ENCODE results near the gene FBXO8. TPM values are rescaled to one million over a fixed set of nuclear protein-coding genes. Genes with fewer than 3 reads are reported as not detected.

The FBXO8 gene
- total RNA-seq, 1 experiment from 2014 or later, result 7.5 TPM

DNA sequence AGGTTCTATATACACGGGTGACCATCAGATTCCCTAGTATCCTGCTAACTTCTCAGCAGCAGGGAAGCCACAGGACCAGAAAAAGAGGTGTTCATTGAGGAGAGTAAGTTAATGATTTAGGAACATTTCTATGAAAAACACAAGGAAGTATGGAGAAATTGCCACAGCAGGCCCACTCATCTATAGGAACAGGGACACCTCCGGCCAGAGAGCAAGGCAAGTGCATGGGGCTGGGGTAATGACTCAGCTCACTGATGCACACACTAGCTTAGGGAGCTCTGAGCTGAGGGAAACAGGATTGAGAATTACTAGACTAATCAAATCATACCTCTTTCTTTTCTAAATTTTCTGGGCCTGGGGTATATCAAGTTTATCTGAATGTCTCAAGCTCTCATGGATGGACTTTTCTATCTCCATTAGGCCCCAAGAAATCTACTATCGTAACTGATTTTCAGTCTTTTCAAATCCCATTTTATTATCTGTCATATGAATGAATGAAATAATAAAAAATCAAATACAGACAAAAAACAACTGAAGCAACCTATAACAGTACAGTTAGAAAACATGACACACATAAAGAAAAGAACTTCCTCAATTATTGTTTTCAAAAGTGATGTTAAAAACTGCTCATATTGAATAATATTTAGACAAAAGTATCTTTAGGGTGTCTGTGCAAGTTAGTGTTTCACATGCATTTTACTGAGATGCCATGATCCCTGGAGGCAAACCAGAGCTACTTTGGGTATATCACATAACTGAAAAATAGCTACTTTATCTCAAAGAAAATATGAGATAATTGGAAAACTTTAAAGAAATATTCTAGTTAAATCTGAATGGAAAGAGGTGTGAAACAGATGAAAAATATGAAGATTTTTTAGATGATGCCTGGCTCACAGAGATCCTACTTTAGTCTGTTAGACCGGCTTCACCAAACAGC, 89.8 kb downstream of the FBXO8 start (continued):
- TF ChIP-seq, protein P1, sequence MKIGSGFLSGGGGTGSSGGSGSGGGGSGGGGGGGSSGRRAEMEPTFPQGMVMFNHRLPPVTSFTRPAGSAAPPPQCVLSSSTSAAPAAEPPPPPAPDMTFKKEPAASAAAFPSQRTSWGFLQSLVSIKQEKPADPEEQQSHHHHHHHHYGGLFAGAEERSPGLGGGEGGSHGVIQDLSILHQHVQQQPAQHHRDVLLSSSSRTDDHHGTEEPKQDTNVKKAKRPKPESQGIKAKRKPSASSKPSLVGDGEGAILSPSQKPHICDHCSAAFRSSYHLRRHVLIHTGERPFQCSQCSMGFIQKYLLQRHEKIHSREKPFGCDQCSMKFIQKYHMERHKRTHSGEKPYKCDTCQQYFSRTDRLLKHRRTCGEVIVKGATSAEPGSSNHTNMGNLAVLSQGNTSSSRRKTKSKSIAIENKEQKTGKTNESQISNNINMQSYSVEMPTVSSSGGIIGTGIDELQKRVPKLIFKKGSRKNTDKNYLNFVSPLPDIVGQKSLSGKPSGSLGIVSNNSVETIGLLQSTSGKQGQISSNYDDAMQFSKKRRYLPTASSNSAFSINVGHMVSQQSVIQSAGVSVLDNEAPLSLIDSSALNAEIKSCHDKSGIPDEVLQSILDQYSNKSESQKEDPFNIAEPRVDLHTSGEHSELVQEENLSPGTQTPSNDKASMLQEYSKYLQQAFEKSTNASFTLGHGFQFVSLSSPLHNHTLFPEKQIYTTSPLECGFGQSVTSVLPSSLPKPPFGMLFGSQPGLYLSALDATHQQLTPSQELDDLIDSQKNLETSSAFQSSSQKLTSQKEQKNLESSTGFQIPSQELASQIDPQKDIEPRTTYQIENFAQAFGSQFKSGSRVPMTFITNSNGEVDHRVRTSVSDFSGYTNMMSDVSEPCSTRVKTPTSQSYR (CRISPR knock-in tag; IDR thresholded peaks at IDR 0.05), result no peak

DNA sequence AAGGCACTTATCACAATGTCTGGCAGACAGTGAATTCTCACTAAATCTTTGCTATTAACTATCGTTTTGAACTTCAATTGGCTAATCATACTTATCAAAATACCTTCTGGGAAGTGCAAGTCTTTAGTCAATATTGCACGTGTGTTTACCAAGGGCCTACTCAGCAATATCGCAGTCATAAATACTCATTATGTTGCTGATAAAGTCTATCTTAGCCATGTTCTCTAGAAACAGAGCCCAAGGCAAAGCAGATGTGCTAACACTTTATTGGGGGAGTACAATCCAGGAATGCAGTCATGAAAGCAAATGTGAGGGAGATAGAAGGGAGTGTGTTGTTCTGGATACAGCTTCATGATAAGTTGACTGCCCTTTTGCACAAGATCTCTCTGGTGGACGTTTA, 90.5 kb downstream of the FBXO8 start:
- Mint-ChIP-seq H3K4me3 (no peak overlapping the region), H3K36me3 (no peaks in the 10 kb centered on the region), H3K4me1 (no peaks in the 10 kb centered on the region), H3K27ac (no peak overlapping the region), H3K27me3 (ENCODE audit: low read depth) (no peaks in the 10 kb centered on the region), H3K9me3 (no peaks in the 10 kb centered on the region)
- TF ChIP-seq SP1 (CRISPR knock-in tag; conservative IDR thresholded peaks at IDR 0.05) (no peak), NR3C1 (CRISPR knock-in tag; conservative IDR thresholded peaks at IDR 0.05; ENCODE audit: low read depth) (no peak), ZNF317 (CRISPR knock-in tag; IDR thresholded peaks at IDR 0.05; ENCODE audit: borderline replicate concordance, low read depth) (no peak), MXD4 (CRISPR knock-in tag; IDR thresholded peaks at IDR 0.05; ENCODE audit: borderline replicate concordance) (no peak), ZNF423 (CRISPR knock-in tag; IDR thresholded peaks at IDR 0.05) (no peak), KAT7 (CRISPR knock-in tag; IDR thresholded peaks at IDR 0.05; ENCODE audit: borderline replicate concordance) (no peak), IRF2 (CRISPR knock-in tag; IDR thresholded peaks at IDR 0.05; ENCODE audit: borderline replicate concordance, low read depth) (no peak), FOXK1 (CRISPR knock-in tag; IDR thresholded peaks at IDR 0.05) (no peak), ESRRA (CRISPR knock-in tag; IDR thresholded peaks at IDR 0.05; ENCODE audit: borderline replicate concordance) (no peak), SMAD4 (CRISPR knock-in tag; IDR thresholded peaks at IDR 0.05) (no peak)
- TF ChIP-seq, protein P2, sequence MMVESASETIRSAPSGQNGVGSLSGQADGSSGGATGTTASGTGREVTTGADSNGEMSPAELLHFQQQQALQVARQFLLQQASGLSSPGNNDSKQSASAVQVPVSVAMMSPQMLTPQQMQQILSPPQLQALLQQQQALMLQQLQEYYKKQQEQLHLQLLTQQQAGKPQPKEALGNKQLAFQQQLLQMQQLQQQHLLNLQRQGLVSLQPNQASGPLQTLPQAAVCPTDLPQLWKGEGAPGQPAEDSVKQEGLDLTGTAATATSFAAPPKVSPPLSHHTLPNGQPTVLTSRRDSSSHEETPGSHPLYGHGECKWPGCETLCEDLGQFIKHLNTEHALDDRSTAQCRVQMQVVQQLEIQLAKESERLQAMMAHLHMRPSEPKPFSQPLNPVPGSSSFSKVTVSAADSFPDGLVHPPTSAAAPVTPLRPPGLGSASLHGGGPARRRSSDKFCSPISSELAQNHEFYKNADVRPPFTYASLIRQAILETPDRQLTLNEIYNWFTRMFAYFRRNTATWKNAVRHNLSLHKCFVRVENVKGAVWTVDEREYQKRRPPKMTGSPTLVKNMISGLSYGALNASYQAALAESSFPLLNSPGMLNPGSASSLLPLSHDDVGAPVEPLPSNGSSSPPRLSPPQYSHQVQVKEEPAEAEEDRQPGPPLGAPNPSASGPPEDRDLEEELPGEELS (CRISPR knock-in tag; IDR thresholded peaks at IDR 0.05), result no peak
- TF ChIP-seq, protein P3, sequence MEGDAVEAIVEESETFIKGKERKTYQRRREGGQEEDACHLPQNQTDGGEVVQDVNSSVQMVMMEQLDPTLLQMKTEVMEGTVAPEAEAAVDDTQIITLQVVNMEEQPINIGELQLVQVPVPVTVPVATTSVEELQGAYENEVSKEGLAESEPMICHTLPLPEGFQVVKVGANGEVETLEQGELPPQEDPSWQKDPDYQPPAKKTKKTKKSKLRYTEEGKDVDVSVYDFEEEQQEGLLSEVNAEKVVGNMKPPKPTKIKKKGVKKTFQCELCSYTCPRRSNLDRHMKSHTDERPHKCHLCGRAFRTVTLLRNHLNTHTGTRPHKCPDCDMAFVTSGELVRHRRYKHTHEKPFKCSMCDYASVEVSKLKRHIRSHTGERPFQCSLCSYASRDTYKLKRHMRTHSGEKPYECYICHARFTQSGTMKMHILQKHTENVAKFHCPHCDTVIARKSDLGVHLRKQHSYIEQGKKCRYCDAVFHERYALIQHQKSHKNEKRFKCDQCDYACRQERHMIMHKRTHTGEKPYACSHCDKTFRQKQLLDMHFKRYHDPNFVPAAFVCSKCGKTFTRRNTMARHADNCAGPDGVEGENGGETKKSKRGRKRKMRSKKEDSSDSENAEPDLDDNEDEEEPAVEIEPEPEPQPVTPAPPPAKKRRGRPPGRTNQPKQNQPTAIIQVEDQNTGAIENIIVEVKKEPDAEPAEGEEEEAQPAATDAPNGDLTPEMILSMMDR (IDR thresholded peaks at IDR 0.05), result no peak
- TF ChIP-seq, protein P4, sequence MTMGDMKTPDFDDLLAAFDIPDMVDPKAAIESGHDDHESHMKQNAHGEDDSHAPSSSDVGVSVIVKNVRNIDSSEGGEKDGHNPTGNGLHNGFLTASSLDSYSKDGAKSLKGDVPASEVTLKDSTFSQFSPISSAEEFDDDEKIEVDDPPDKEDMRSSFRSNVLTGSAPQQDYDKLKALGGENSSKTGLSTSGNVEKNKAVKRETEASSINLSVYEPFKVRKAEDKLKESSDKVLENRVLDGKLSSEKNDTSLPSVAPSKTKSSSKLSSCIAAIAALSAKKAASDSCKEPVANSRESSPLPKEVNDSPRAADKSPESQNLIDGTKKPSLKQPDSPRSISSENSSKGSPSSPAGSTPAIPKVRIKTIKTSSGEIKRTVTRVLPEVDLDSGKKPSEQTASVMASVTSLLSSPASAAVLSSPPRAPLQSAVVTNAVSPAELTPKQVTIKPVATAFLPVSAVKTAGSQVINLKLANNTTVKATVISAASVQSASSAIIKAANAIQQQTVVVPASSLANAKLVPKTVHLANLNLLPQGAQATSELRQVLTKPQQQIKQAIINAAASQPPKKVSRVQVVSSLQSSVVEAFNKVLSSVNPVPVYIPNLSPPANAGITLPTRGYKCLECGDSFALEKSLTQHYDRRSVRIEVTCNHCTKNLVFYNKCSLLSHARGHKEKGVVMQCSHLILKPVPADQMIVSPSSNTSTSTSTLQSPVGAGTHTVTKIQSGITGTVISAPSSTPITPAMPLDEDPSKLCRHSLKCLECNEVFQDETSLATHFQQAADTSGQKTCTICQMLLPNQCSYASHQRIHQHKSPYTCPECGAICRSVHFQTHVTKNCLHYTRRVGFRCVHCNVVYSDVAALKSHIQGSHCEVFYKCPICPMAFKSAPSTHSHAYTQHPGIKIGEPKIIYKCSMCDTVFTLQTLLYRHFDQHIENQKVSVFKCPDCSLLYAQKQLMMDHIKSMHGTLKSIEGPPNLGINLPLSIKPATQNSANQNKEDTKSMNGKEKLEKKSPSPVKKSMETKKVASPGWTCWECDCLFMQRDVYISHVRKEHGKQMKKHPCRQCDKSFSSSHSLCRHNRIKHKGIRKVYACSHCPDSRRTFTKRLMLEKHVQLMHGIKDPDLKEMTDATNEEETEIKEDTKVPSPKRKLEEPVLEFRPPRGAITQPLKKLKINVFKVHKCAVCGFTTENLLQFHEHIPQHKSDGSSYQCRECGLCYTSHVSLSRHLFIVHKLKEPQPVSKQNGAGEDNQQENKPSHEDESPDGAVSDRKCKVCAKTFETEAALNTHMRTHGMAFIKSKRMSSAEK (CRISPR knock-in tag; IDR thresholded peaks at IDR 0.05; ENCODE audit: borderline replicate concordance), result no peak
- TF ChIP-seq, protein P5, sequence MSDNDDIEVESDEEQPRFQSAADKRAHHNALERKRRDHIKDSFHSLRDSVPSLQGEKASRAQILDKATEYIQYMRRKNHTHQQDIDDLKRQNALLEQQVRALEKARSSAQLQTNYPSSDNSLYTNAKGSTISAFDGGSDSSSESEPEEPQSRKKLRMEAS (CRISPR knock-in tag; IDR thresholded peaks at IDR 0.05), result no peak
- no peak for ATAC-seq
- ChIA-PET POLR2A (no interaction called here), CTCF (no interaction called here)
- no peak for DNase-seq (ENCODE audit: low spot score)

All from WTC11 (cell line).